PC-3 (cell line): Measurements from ENCODE around the gene UFM1.

Source experiments
- CTCF ChIP-seq: fragments of 300-600 bp; sonication (generic); conservative IDR thresholded peaks from 2 replicates; pipeline ENCODE4 v1.5.1; 2017; ENCODE audit warnings: antibody characterized with exemption, low read depth, mild to moderate bottlenecking, low read length
- EZH2 ChIP-seq: fragments of 300-600 bp; sonication (generic); IDR thresholded peaks from one replicate; pipeline ENCODE4 v1.6.1; 2017; ENCODE audit warnings: antibody characterized with exemption, mild to moderate bottlenecking, low read length; ENCODE audit not compliant: unreplicated experiment
- EZH2phosphoT487 ChIP-seq: fragments of 300-600 bp; sonication (generic); IDR thresholded peaks from 2 replicates; pipeline ENCODE4 v1.6.1; 2018; ENCODE audit warnings: mild to moderate bottlenecking, antibody characterized with exemption, low read length, borderline replicate concordance

GRCh38 chr13:38316129-38316528, 33.5 kb upstream of the UFM1 start:
- TF ChIP-seq EZH2phosphoT487 (no peak), CTCF (no peak), EZH2 (no peak)
